Panc1 (cell line): ENCODE data around the gene MIOX. TPM values are rescaled to one million over a fixed set of nuclear protein-coding genes. Genes with fewer than 3 reads are reported as not detected.

ENCODE experiments used
- ATAC-seq: fragments of 200-7000 bp; cut with Tn5 transposase; 2 replicates; pipeline ENCODE4 v1.9.1; 2020; ENCODE audit warnings: mild to moderate bottlenecking, moderate library complexity
- BruUV-seq: library from RNA; stranded (reverse); fragments of 400-500 nt; replicated peaks from 2 replicates; lab custom pipeline; 2021; lab: Mats Ljungman, UMichigan
- CTCF ChIA-PET: fragments of 300-600 bp; sonication (Branson Sonifier 250); formaldehyde crosslinking; loops from one replicate; lab custom pipeline; 2022; ENCODE audit warnings: antibody characterized with exemption; lab: Charles Lee
- POLR2A ChIA-PET: fragments of 300-600 bp; sonication (Branson Sonifier 250); formaldehyde crosslinking; loops from one replicate; lab custom pipeline; 2022; ENCODE audit warnings: antibody characterized with exemption; lab: Charles Lee
- DNase-seq: peaks from one replicate; pipeline ENCODE4 v3.0.0-alpha.2; 2010; ENCODE audit warnings: low read depth, low spot score
- H3K27ac ChIP-seq: 2 replicates; pipeline ENCODE4 v1.5.1; 2011; ENCODE audit warnings: mild to moderate bottlenecking, low read length, inconsistent platforms
- H3K27me3 ChIP-seq: fragments of 200-500 bp; sonication (Bioruptor generic); 2 replicates; pipeline ENCODE4 v1.6.0; 2014; ENCODE audit warnings: low read length, inconsistent platforms; ENCODE audit not compliant: control insufficient read depth, insufficient read depth
- H3K36me3 ChIP-seq: fragments of 200-500 bp; sonication (Bioruptor generic); 2 replicates; pipeline ENCODE4 v1.5.1; 2014; ENCODE audit warnings: inconsistent platforms, mild to moderate bottlenecking, low read length, moderate library complexity; ENCODE audit not compliant: control insufficient read depth, insufficient read depth
- H3K4me1 ChIP-seq: 2 replicates; pipeline ENCODE4 v1.5.1; 2011; ENCODE audit warnings: inconsistent platforms, mild to moderate bottlenecking, low read length, moderate library complexity; ENCODE audit not compliant: control insufficient read depth, insufficient read depth
- H3K4me3 ChIP-seq, 2 experiments: 2 replicates each; pipeline ENCODE4 v1.5.1; 2011 to 2012; ENCODE audit warnings: low read depth in 2 of 2, low read length in 2 of 2, mild to moderate bottlenecking in 2 of 2, inconsistent platforms in 1 of 2, moderate library complexity in 1 of 2
- H3K9me3 ChIP-seq: fragments of 200-500 bp; sonication (Bioruptor generic); 2 replicates; pipeline ENCODE4 v1.5.1; 2014; ENCODE audit warnings: low read depth, mild to moderate bottlenecking, inconsistent platforms, low read length, moderate library complexity; ENCODE audit not compliant: control insufficient read depth, insufficient read depth
- POLR2AphosphoS5 ChIP-seq: IDR thresholded peaks from 2 replicates; pipeline ENCODE4 v1.6.1; 2012; ENCODE audit warnings: mild to moderate bottlenecking, low read depth, low read length, moderate library complexity
- SIN3A ChIP-seq: IDR thresholded peaks from 2 replicates; pipeline ENCODE4 v1.6.1; 2012; ENCODE audit warnings: low read depth, mild to moderate bottlenecking, low read length, moderate library complexity, borderline replicate concordance; ENCODE audit not compliant: insufficient read depth
- TCF7L2 ChIP-seq: IDR thresholded peaks from 2 replicates; pipeline ENCODE4 v1.6.1; 2011; ENCODE audit warnings: mild to moderate bottlenecking, low read depth, low read length, inconsistent platforms
- in situ Hi-C: cut with HindIII; loops from 2 replicates; pipeline ENCODE4 v1.10.0; 2016; ENCODE audit warnings: low sequenced_read_pairs, low pct_unique_long_range_greater_than_20kb
- intact Hi-C: fragments of 100-400 bp; cut with micrococcal nuclease; formaldehyde crosslinking; loops from one replicate; pipeline ENCODE4 v1.10.0; 2022; ENCODE audit not compliant: unreplicated experiment
- total RNA-seq: library from RNA; stranded (reverse); gene quantifications from one replicate; pipeline ENCODE4 v1.2.1, GENCODE V29; 2021; ENCODE audit not compliant: unreplicated experiment
- TF ChIP-seq, protein P1 (sequence below): fragments of 450-650 bp; IDR thresholded peaks from 2 replicates; pipeline ENCODE4 v1.5.1; 2017; ENCODE audit warnings: mild to moderate bottlenecking
- TF ChIP-seq, protein P2 (sequence below), 2 experiments: IDR thresholded peaks; 2 replicates each; pipeline ENCODE4 v1.6.1; 2011 to 2012; ENCODE audit warnings: low read depth in 2 of 2, control low read depth in 1 of 2, low read length in 1 of 2, mild to moderate bottlenecking in 1 of 2, moderate library complexity in 1 of 2; ENCODE audit not compliant: insufficient read depth in 1 of 2

MIOX gene
- total RNA-seq, 1 experiment from 2014 or later = 0.23 TPM

DNA sequence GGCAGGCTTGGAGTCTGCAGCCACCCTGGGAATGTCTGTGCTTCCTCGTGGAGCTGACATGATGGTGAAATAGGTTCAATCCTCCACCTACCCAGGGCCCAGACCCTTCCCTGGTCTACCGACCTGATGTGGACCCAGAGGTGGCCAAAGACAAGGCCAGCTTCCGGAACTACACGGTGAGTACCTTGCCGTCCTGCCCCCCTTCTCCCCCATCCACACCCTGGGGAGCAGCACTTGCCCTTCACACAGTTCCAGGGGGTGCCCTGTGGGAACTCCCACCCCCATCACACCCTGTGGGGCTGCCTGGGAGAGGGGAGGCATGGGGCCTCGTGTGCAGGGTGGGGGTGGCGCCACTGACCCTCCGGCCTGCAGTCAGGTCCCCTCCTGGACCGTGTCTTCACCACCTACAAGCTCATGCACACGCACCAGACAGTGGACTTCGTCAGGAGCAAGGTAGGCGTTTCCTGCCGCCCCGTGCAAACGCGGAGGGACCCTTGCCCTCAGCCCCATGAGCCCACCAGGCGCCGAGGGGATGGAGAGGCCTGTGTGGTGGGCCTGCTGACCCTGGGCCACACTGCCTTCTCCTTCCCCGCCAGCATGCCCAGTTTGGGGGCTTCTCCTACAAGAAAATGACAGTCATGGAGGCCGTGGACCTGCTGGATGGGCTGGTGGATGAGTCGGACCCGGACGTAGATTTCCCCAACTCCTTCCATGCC is 789 bp downstream of the MIOX start:
- DNase-seq (no peak), ATAC-seq (no peak)
- in situ Hi-C loops (no loop called here), intact Hi-C loops (no loop called here)
- peaks cover 13% of the 10 kb centered on the region for H3K4me1 ChIP-seq
- no peaks in the 10 kb centered on the region for H3K9me3 ChIP-seq
- BruUV-seq = no TSS peak
- CTCF ChIA-PET = no interaction called here
- POLR2A ChIA-PET = no interaction called here
- no peaks in the 10 kb centered on the region for H3K27me3 ChIP-seq
- H3K36me3 ChIP-seq = no peaks in the 10 kb centered on the region
- H3K4me3 ChIP-seq = no peak overlapping the region
- TF ChIP-seq, protein P1, sequence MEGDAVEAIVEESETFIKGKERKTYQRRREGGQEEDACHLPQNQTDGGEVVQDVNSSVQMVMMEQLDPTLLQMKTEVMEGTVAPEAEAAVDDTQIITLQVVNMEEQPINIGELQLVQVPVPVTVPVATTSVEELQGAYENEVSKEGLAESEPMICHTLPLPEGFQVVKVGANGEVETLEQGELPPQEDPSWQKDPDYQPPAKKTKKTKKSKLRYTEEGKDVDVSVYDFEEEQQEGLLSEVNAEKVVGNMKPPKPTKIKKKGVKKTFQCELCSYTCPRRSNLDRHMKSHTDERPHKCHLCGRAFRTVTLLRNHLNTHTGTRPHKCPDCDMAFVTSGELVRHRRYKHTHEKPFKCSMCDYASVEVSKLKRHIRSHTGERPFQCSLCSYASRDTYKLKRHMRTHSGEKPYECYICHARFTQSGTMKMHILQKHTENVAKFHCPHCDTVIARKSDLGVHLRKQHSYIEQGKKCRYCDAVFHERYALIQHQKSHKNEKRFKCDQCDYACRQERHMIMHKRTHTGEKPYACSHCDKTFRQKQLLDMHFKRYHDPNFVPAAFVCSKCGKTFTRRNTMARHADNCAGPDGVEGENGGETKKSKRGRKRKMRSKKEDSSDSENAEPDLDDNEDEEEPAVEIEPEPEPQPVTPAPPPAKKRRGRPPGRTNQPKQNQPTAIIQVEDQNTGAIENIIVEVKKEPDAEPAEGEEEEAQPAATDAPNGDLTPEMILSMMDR = no peak
- no peak for TF ChIP-seq TCF7L2
- TF ChIP-seq, protein P2, sequence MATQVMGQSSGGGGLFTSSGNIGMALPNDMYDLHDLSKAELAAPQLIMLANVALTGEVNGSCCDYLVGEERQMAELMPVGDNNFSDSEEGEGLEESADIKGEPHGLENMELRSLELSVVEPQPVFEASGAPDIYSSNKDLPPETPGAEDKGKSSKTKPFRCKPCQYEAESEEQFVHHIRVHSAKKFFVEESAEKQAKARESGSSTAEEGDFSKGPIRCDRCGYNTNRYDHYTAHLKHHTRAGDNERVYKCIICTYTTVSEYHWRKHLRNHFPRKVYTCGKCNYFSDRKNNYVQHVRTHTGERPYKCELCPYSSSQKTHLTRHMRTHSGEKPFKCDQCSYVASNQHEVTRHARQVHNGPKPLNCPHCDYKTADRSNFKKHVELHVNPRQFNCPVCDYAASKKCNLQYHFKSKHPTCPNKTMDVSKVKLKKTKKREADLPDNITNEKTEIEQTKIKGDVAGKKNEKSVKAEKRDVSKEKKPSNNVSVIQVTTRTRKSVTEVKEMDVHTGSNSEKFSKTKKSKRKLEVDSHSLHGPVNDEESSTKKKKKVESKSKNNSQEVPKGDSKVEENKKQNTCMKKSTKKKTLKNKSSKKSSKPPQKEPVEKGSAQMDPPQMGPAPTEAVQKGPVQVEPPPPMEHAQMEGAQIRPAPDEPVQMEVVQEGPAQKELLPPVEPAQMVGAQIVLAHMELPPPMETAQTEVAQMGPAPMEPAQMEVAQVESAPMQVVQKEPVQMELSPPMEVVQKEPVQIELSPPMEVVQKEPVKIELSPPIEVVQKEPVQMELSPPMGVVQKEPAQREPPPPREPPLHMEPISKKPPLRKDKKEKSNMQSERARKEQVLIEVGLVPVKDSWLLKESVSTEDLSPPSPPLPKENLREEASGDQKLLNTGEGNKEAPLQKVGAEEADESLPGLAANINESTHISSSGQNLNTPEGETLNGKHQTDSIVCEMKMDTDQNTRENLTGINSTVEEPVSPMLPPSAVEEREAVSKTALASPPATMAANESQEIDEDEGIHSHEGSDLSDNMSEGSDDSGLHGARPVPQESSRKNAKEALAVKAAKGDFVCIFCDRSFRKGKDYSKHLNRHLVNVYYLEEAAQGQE (IDR thresholded peaks at IDR 0.05; ENCODE audit: insufficient read depth in 1 of 2, low read depth in 2 of 2, low read length in 1 of 2) = no peak
- TF ChIP-seq SIN3A = no peak
- TF ChIP-seq POLR2AphosphoS5 = no peak
- no peak overlapping the region for H3K27ac ChIP-seq

DNA sequence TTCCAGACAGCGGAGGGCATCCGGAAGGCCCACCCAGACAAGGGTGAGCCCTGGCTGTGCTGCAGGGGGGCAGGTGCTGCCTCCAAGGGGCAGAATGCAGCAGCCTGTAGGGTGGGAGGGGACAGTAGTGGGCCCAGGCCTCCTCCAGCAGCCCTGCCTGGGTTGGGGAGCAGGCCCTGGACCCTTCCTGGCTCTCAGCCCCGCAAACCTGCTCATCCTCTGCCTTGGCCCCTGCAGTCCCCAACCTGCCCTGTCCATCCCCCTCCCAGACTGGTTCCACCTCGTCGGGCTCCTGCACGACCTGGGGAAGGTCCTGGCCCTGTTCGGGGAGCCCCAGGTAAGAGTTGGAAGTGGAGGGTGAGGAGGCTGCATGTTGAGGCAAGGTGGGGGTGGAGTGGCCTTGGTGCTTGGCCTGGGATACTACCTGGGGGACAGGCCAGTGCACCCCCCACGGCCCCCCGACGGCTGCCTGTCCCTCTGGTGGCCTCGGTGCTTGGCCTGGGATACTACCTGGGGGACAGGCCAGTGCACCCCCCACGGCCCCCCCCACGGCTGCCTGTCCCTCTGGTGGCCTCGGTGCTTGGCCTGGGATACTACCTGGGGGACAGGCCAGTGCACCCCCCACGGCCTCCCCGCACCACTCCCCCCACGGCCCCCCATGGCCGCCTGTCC is 1.5 kb downstream of the MIOX start:
- in situ Hi-C loops = no loop called here
- ChIA-PET CTCF (no interaction called here), POLR2A (no interaction called here)
- peaks cover 13% of the 10 kb centered on the region for H3K4me1 ChIP-seq
- H3K27me3 ChIP-seq = no peaks in the 10 kb centered on the region
- no peak overlapping the region for H3K27ac ChIP-seq
- ATAC-seq = no peak
- H3K9me3 ChIP-seq = no peaks in the 10 kb centered on the region
- TF ChIP-seq, protein P1 = no peak
- TF ChIP-seq, protein P2 (IDR thresholded peaks at IDR 0.05; ENCODE audit: insufficient read depth in 1 of 2, low read depth in 2 of 2, low read length in 1 of 2) = no peak
- no peak for TF ChIP-seq TCF7L2
- TF ChIP-seq POLR2AphosphoS5 = no peak
- no peak for TF ChIP-seq SIN3A
- no peaks in the 10 kb centered on the region for H3K36me3 ChIP-seq
- no peak overlapping the region for H3K4me3 ChIP-seq
- no TSS peak for BruUV-seq
- no peak for DNase-seq
- intact Hi-C loops = no loop called here
